Pancreas (tissue), 10 donors: ENCODE measurements around the gene ARHGAP8. TPM values are rescaled to one million over a fixed set of nuclear protein-coding genes. Genes with fewer than 3 reads are reported as not detected.
A peak's percentile ranks its signal among the peaks of the same experiment; 100 is the strongest.

Experiments
- ATAC-seq, 4 donors: fragments of 200-7000 bp; cut with Tn5 transposase; one replicate each; pipeline versions ENCODE4 v1.8.0 to v1.9.1; 2020; ENCODE audit warnings: mild to moderate bottlenecking in 4 of 4, moderate library complexity in 4 of 4
- DNase-seq, 6 donors: peaks; one replicate each; pipeline ENCODE4 v3.0.0-alpha.2; 2020
- FAIRE-seq: peaks from 2 replicates; lab custom pipeline; 2012; peaks lifted over from hg19 to GRCh38; lab: Jason Lieb, UNC
- H3K27ac ChIP-seq, 4 donors: fragments of 200-600 bp; sonication (generic); 1 replicate in 3 of 4; 2 replicates in 1 of 4; pipeline versions ENCODE4 v1.5.0 to v1.8.0; 2020
- H3K27me3 ChIP-seq, 4 donors: fragments of 200-600 bp; one replicate each; pipeline ENCODE4 v1.8.0; 2021
- H3K36me3 ChIP-seq, 3 donors: fragments of 200-600 bp; sonication (generic) in 1 of 3; one replicate each; pipeline versions ENCODE4 v1.5.0 to v1.8.0; 2020 to 2021
- H3K4me1 ChIP-seq, 3 donors: fragments of 200-600 bp; one replicate each; pipeline ENCODE4 v1.8.0; 2021
- H3K4me3 ChIP-seq, 4 donors: fragments of 200-600 bp; sonication (generic) in 2 of 4; one replicate each; pipeline versions ENCODE4 v1.5.0 to v1.8.0; 2020 to 2021
- H3K9me3 ChIP-seq, 4 donors: fragments of 200-600 bp; one replicate each; pipeline ENCODE4 v1.8.0; 2021
- CTCF ChIP-seq, 4 donors: fragments of 200-600 bp; sonication (generic) in 3 of 4; IDR thresholded peaks; one replicate each; pipeline versions ENCODE4 v1.5.0 to v1.8.0; 2021; ENCODE audit warnings: antibody characterized with exemption in 4 of 4
- WGBS, 2 donors: extraction: QIAGEN DNeasy Blood & Tissue Kit; methylation state at CpG; one replicate each; pipeline ENCODE4 v1.1.7; 2013; 5-methylcytosine and 5-hydroxymethylcytosine counted together
- intact Hi-C, 3 donors: fragments of 100-400 bp; cut with DNase I; formaldehyde crosslinking; loops; one replicate each; pipeline versions ENCODE4 v1.11.1 to v1.14.2; 2022
- polyA plus RNA-seq, 2 donors: library from polyadenylated mRNA; stranded (reverse); fragments of 200-250 nt; gene quantifications; one replicate each; pipeline ENCODE4 v1.2.3, GENCODE V29; 2013
- total RNA-seq, 6 donors: library from RNA; stranded (reverse); fragmentation: NEBNext Ultra II Directional in 4 of 6; extraction: Animal tissue kit (Norgen Biotek cat#: 25700) in 4 of 6; gene quantifications; one replicate each; pipeline versions ENCODE4 v1.2.1 to v1.2.4, GENCODE V29; 2021 to 2023
- donor health status: healthy with polysubstance abuse.
- donor health status: DM: no; HTN: no; CAD: no; lungs with moderate emphysema.
- donor health status: DM: no; HTN: no; CAD: no.
- donor health status: control.
- donor health status: control.
- donor health status: Bipolar disorder and iron deficiency.
- donor health status: DM: yes; HTN: yes; CAD: no.
- donor health status: DM: no; HTN: no; CAD: no.
- donor health status: DM: no; HTN: no; CAD: no.
- donor health status: DM: yes; HTN: yes; CAD: no.

The ARHGAP8 gene
- total and polyA plus RNA-seq, 8 donors: 8.6 to 59.2 (median 15.1) TPM

DNA sequence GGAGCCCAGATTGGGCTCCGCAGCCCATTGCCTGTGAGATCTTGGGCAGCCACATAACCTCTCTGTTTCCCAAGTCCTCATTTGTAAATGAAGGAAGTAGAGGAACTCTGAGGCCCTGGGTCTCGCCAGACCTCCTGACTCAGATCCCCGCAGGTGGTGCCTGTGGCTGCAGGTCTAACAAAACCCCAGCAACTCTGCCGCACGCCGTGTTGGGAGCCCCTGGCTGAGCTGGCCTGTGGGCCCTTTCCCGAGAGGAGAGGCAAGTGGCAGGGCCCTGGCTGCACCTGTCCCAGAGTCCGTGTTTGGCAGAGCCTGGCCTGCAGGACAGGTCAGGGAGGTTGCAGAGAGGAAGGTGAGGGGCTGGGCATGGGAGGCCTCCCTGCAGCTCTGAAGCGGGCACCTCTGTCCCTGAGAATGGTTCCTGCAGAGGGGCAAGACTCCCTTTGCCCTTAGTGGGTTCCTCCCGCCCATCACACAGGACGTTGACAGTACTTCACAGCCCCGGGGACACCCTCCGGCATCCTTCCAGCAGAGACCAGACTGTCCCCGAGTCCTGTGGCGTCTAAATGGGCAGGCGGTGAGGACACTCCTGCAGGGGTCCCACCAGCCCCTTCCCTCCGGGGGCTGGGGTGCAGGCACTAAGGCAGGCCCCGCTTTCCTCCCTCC, 67.7 kb downstream of the ARHGAP8 start:
- no peak overlapping the region for H3K4me3 ChIP-seq
- ATAC-seq: peak in 2 of 4 donors; percentile 19 to 22
- no peak overlapping the region for H3K27ac ChIP-seq
- 74 to 76% methylated on average over 18 of the region's 18 CpGs for WGBS, 2 donors
- intact Hi-C loops: no loop called here
- H3K4me1 ChIP-seq: peaks cover 0 to 3% (median 0%) of the 10 kb centered on the region in 3 donors
- FAIRE-seq: no peak
- TF ChIP-seq CTCF (IDR thresholded peaks at IDR 0.05): no peak
- no peaks in the 10 kb centered on the region for H3K27me3 ChIP-seq
- no peaks in the 10 kb centered on the region for H3K9me3 ChIP-seq
- H3K36me3 ChIP-seq: peaks cover 0 to 6% (median 0%) of the 10 kb centered on the region in 3 donors
- DNase-seq: peak in 1 of 6 donors; percentile 74

DNA sequence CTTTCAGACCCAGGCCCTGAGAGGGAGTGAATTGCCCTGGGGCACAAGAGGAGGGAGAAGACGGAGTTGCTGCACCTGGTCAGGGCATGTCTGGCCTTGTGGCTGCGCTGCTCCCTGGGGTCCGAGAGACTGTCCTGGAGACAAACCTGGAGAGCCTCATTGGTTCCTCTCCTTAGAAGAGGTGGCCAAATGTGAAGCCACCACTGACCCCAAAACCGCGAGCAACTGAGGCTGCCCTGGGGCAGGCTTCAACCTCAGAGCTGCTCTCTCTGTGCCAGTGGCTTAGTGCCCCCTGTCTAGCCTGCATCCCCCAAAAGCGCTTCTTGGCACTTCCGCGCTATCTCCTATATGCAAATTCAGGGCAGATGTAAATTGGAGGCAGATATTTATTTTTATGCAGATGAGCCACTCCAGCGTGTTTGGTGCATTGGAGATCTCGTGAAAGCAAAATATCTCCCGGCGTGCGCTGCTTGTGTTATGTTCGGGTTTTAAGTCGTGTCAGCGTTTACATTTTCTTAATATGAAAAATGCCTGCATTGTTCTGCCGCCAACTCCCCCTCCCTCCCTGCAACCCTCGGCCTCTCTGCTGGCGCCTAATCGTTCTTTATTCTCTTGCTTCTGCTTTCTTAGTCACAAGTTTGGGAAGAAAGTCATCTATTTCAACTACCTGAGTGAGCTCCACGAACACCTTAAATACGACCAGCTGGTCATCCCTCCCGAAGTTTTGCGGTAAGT, 69.5 kb downstream of the ARHGAP8 start:
- 91 to 92% methylated on average over 24 of the region's 24 CpGs for WGBS, 2 donors
- DNase-seq: peak in 1 of 6 donors; percentile 25
- Histone ChIP-seq H3K4me1 (peaks cover 0 to 3% (median 0%) of the 10 kb centered on the region in 3 donors), H3K27ac (no peak overlapping the region), H3K36me3 (peaks cover 0 to 6% (median 0%) of the 10 kb centered on the region in 3 donors), H3K27me3 (no peaks in the 10 kb centered on the region), H3K9me3 (no peaks in the 10 kb centered on the region), H3K4me3 (no peak overlapping the region)
- ATAC-seq: no peak
- FAIRE-seq: no peak
- intact Hi-C loops: no loop called here
- TF ChIP-seq CTCF (IDR thresholded peaks at IDR 0.05): no peak

DNA sequence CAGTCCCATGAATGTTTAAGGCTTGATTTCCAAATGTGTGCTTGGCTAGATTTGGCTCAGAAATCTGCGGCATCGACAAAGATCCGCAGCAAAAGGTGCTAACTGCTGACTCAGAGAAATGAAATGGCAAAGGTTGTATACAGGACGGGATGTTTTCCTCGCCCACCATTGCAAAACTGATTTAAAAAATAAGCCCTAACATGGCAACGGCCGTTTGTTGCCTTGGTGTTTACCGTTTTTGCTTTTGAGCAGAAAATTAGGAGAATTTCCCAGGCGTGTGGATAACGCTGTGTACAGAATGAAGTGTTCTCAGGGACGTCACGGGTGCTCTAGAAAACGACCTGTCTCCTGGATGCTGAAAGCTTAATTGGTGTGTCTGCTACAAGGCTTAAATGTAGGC, 70.2 kb downstream of the ARHGAP8 start:
- no peak overlapping the region for H3K4me3 ChIP-seq
- no peaks in the 10 kb centered on the region for H3K9me3 ChIP-seq
- FAIRE-seq: no peak
- H3K36me3 ChIP-seq: peaks cover 0 to 6% (median 0%) of the 10 kb centered on the region in 3 donors
- WGBS, 2 donors: 81 to 85% methylated on average over 13 of the region's 13 CpGs
- H3K4me1 ChIP-seq: peaks cover 0 to 3% (median 0%) of the 10 kb centered on the region in 3 donors
- no peak overlapping the region for H3K27ac ChIP-seq
- H3K27me3 ChIP-seq: no peaks in the 10 kb centered on the region
- intact Hi-C loops: no loop called here
- TF ChIP-seq CTCF (IDR thresholded peaks at IDR 0.05): no peak
- DNase-seq: peak in 1 of 6 donors; percentile 3
- ATAC-seq: no peak

DNA sequence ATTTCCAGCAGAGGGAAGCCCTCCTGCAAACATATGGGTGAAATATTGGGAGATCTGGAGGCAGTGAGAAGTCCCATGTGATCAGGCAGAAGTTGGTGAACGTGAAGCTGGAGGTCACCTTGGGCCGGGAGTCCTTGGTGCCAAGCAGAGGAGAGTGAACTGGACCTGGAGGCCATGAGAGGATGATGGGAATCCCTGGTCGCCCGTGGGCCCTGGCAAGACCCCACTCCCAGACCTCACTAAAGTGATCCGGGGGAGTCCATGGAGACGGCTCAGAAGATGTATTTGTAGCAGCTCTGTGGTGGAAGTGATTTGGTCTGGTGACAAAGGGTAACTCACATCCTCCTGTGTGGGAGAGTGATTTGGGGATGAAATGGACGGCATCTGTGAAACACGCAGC, 71.0 kb downstream of the ARHGAP8 start:
- no peak overlapping the region for H3K27ac ChIP-seq
- no peak for TF ChIP-seq CTCF (IDR thresholded peaks at IDR 0.05)
- WGBS, 2 donors: 92 to 95% methylated on average over 8 of the region's 8 CpGs
- H3K27me3 ChIP-seq: no peaks in the 10 kb centered on the region
- intact Hi-C loops: no loop called here
- no peaks in the 10 kb centered on the region for H3K9me3 ChIP-seq
- FAIRE-seq (no peak), ATAC-seq (no peak), DNase-seq (peak in 1 of 6 donors; percentile 23)
- H3K4me1 ChIP-seq: peaks cover 0 to 3% (median 0%) of the 10 kb centered on the region in 3 donors
- peaks cover 0 to 6% (median 0%) of the 10 kb centered on the region in 3 donors for H3K36me3 ChIP-seq
- H3K4me3 ChIP-seq: no peak overlapping the region
